KG1 (cell line): ENCODE measurements around the gene TMEM72.

ENCODE experiments used
- DNase-seq: peaks from one replicate; lab custom pipeline; 2025; lab: John Stamatoyannopoulos, UW

Gene TMEM72

GRCh38 chr10:44934416-44935200 lies 23.5 kb downstream of the TMEM72 start:
- no peak for DNase-seq

GRCh38 chr10:44935201-44935965 lies 24.2 kb downstream of the TMEM72 start:
- no peak for DNase-seq

GRCh38 chr10:44935966-44936295 lies 24.8 kb downstream of the TMEM72 start:
- DNase-seq = no peak

- DNase-seq = no peak
These were observed 25.3 kb downstream of the TMEM72 start for GRCh38 chr10:44936314-44936975.

GRCh38 chr10:44937196-44938005 lies 26.3 kb downstream of the TMEM72 start:
- no peak for DNase-seq

- DNase-seq = no peak
These were observed 27.8 kb downstream of the TMEM72 start for GRCh38 chr10:44938956-44939355.

GRCh38 chr10:44939691-44940401 lies 28.7 kb downstream of the TMEM72 start:
- peak; percentile 24 for DNase-seq

GRCh38 chr10:44944354-44944753 lies 33.2 kb downstream of the TMEM72 start:
- no peak for DNase-seq

- no peak for DNase-seq
These were observed 35.1 kb downstream of the TMEM72 start for GRCh38 chr10:44946205-44946604.

GRCh38 chr10:44947371-44948152 lies 36.4 kb downstream of the TMEM72 start:
- DNase-seq = no peak

- DNase-seq = no peak
These were observed 37.5 kb downstream of the TMEM72 start for GRCh38 chr10:44948642-44949041.

GRCh38 chr10:44949127-44949802 lies 38.1 kb downstream of the TMEM72 start:
- DNase-seq = no peak

GRCh38 chr10:44949915-44950314 lies 38.8 kb downstream of the TMEM72 start:
- DNase-seq = no peak

GRCh38 chr10:44950326-44951225 lies 39.4 kb downstream of the TMEM72 start:
- DNase-seq = no peak

- no peak for DNase-seq
These were observed 40.6 kb downstream of the TMEM72 start for GRCh38 chr10:44951576-44952226.

GRCh38 chr10:44952779-44953231 lies 41.7 kb downstream of the TMEM72 start:
- no peak for DNase-seq

GRCh38 chr10:44954042-44954441 lies 42.9 kb downstream of the TMEM72 start:
- DNase-seq = no peak

- no peak for DNase-seq
These were observed 43.8 kb downstream of the TMEM72 start for GRCh38 chr10:44954962-44955361.
